OCI-LY7 (cell line): ENCODE results near the gene MCHR1. TPM values are rescaled to one million over a fixed set of nuclear protein-coding genes. Genes with fewer than 3 reads are reported as not detected.
"Not testable (repeated sequence)": the region's sequence is repeated elsewhere in the genome, so short reads cannot be mapped to it uniquely, and the experiment has no call there.

Experiments used
- BruUV-seq: library from RNA; stranded (reverse); fragments of 400-500 nt; replicated peaks from 2 replicates; lab custom pipeline; 2021; lab: Mats Ljungman, UMichigan
- CTCF ChIA-PET: fragments of 300-600 bp; sonication (Branson Sonifier 250); formaldehyde crosslinking; loops from one replicate; lab custom pipeline; 2022; ENCODE audit warnings: antibody characterized with exemption; ENCODE audit not compliant: unreplicated experiment; lab: Charles Lee
- POLR2A ChIA-PET: fragments of 300-600 bp; sonication (Branson Sonifier 250); formaldehyde crosslinking; loops from one replicate; lab custom pipeline; 2022; ENCODE audit warnings: antibody characterized with exemption; lab: Charles Lee
- DNase-seq: peaks from one replicate; pipeline ENCODE4 v3.0.0-alpha.2; 2015; ENCODE audit warnings: low spot score
- H2AFZ ChIP-seq: fragments of 200-600 bp; sonication (generic), shearing (Covaris generic); 2 replicates; pipeline ENCODE4 v1.6.1; 2014; ENCODE audit warnings: mild to moderate bottlenecking, antibody characterized with exemption, low read length, moderate library complexity
- H3K27ac ChIP-seq: fragments of 200-600 bp; sonication (generic); 2 replicates; pipeline ENCODE4 v1.5.1; 2014; ENCODE audit warnings: mixed run types, low read depth, mild to moderate bottlenecking, moderate library complexity, low read length, inconsistent platforms; ENCODE audit not compliant: poor library complexity, severe bottlenecking
- H3K36me3 ChIP-seq: fragments of 200-600 bp; sonication (generic); 2 replicates; pipeline ENCODE4 v1.6.1; 2014; ENCODE audit warnings: mild to moderate bottlenecking, antibody characterized with exemption, low read length, moderate library complexity, mixed read lengths; ENCODE audit not compliant: insufficient read depth
- H3K4me1 ChIP-seq: fragments of 200-600 bp; sonication (generic); 2 replicates; pipeline ENCODE4 v1.5.1; 2014; ENCODE audit warnings: mild to moderate bottlenecking, low read length; ENCODE audit not compliant: insufficient read depth, poor library complexity, severe bottlenecking
- H3K4me2 ChIP-seq: fragments of 200-600 bp; sonication (generic); 2 replicates; pipeline ENCODE4 v1.6.1; 2014; ENCODE audit warnings: mild to moderate bottlenecking, low read length
- H3K4me3 ChIP-seq: fragments of 200-600 bp; sonication (generic); 2 replicates; pipeline ENCODE4 v1.5.1; 2014; ENCODE audit warnings: mild to moderate bottlenecking, low read depth, low read length; ENCODE audit not compliant: poor library complexity, severe bottlenecking
- H3K79me2 ChIP-seq: fragments of 200-600 bp; sonication (generic); 2 replicates; pipeline ENCODE4 v1.6.1; 2016; ENCODE audit warnings: low read depth, mild to moderate bottlenecking, low read length, moderate library complexity, mixed read lengths; ENCODE audit not compliant: insufficient read depth
- H3K9me2 ChIP-seq: fragments of 200-600 bp; sonication (generic); 2 replicates; pipeline ENCODE4 v1.6.1; 2016; ENCODE audit warnings: mild to moderate bottlenecking, low read length, mixed read lengths; ENCODE audit not compliant: insufficient read depth
- H3K9me3 ChIP-seq: fragments of 200-600 bp; sonication (generic); 2 replicates; pipeline ENCODE4 v1.6.1; 2014; ENCODE audit warnings: mild to moderate bottlenecking, mixed run types, low read length, mixed read lengths
- H4K20me1 ChIP-seq: fragments of 200-600 bp; sonication (generic); 2 replicates; pipeline ENCODE4 v1.6.1; 2014; ENCODE audit warnings: mild to moderate bottlenecking, antibody characterized with exemption, low read length, moderate library complexity, mixed read lengths; ENCODE audit not compliant: insufficient read depth
- CTCF ChIP-seq: fragments of 200-600 bp; sonication (generic); conservative IDR thresholded peaks from 2 replicates; pipeline ENCODE4 v1.5.1; 2014; ENCODE audit warnings: mild to moderate bottlenecking, antibody characterized with exemption, low read length, moderate library complexity, mixed read lengths
- EZH2phosphoT487 ChIP-seq: fragments of 200-600 bp; sonication (generic); IDR thresholded peaks from 2 replicates; pipeline ENCODE4 v1.6.1; 2018; ENCODE audit warnings: low read depth, borderline replicate concordance, mild to moderate bottlenecking, mixed run types, antibody characterized with exemption, low read length, moderate library complexity, mixed read lengths
- intact Hi-C: fragments of 100-400 bp; cut with micrococcal nuclease; formaldehyde crosslinking; loops from one replicate; pipeline ENCODE4 v1.10.0; 2022; ENCODE audit not compliant: unreplicated experiment
- total RNA-seq, 2 experiments: library from RNA; depleted of rRNA in 1 of 2; stranded (reverse); fragments of >200 nt in 1 of 2; shearing (Covaris generic) in 1 of 2; gene quantifications; 2 replicates each; pipeline ENCODE4 v1.2.3, GENCODE V29; 2014 to 2022

MCHR1 gene
- total RNA-seq, 2 experiments from 2014 or later, result not detected

- ChIA-PET POLR2A (no interaction called here), CTCF (no interaction called here)
- no peak overlapping the region for H2AFZ ChIP-seq
- no peak overlapping the region for H3K4me2 ChIP-seq
- peaks cover 5% of the 10 kb centered on the region; the same call in 1 of the 2 replicates for H3K79me2 ChIP-seq
- no peaks in the 10 kb centered on the region for H3K9me2 ChIP-seq
- intact Hi-C loops, result no loop called here
- BruUV-seq, result no TSS peak
- no peaks in the 10 kb centered on the region for H3K36me3 ChIP-seq
- TF ChIP-seq CTCF (0 out of 2 replicates have a peak, but pooled peaks have one; percentile 14), EZH2phosphoT487 (no peak)
- no peak overlapping the region for H3K27ac ChIP-seq
- H3K4me1 ChIP-seq, result peaks cover 15% of the 10 kb centered on the region
- H3K9me3 ChIP-seq, result no peaks in the 10 kb centered on the region
- no peak for DNase-seq
- no peaks in the 10 kb centered on the region for H4K20me1 ChIP-seq
- H3K4me3 ChIP-seq, result no peak overlapping the region
Measured at GRCh38 chr22:40654522-40655167, 24.6 kb upstream of the MCHR1 start.

- H3K27ac ChIP-seq, H4K20me1 ChIP-seq, DNase-seq, CTCF ChIA-PET, H3K4me3 ChIP-seq, POLR2A ChIA-PET, H3K79me2 ChIP-seq, H3K9me3 ChIP-seq, H2AFZ ChIP-seq, H3K4me2 ChIP-seq, H3K9me2 ChIP-seq, H3K36me3 ChIP-seq, BruUV-seq, intact Hi-C loops: not testable (repeated sequence)
- peaks cover 13% of the 10 kb centered on the region for H3K4me1 ChIP-seq
Measured at GRCh38 chr22:40655941-40656340, 23.3 kb upstream of the MCHR1 start.

- intact Hi-C loops, H4K20me1 ChIP-seq, DNase-seq, CTCF ChIA-PET, H3K27ac ChIP-seq, H3K9me2 ChIP-seq, H3K9me3 ChIP-seq, H3K4me2 ChIP-seq, H3K79me2 ChIP-seq, BruUV-seq, H3K4me3 ChIP-seq, H2AFZ ChIP-seq, H3K36me3 ChIP-seq: not testable (repeated sequence)
- POLR2A ChIA-PET, result interaction anchor here (0.7 kb wide), 1 partner anchor 89 kb away, joined by 3 read pairs; no protein-coding TSS in a partner anchor
- H3K4me1 ChIP-seq, result peaks cover 13% of the 10 kb centered on the region
Measured at GRCh38 chr22:40656651-40657050, 22.6 kb upstream of the MCHR1 start.

- intact Hi-C loops, result no loop called here
- Histone ChIP-seq H3K4me3 (no peak overlapping the region), H3K4me2 (no peak overlapping the region), H3K9me3 (no peaks in the 10 kb centered on the region), H2AFZ (no peak overlapping the region), H3K36me3 (no peaks in the 10 kb centered on the region), H3K27ac (no peak overlapping the region), H4K20me1 (no peaks in the 10 kb centered on the region), H3K4me1 (peaks cover 8% of the 10 kb centered on the region), H3K79me2 (no peaks in the 10 kb centered on the region), H3K9me2 (no peaks in the 10 kb centered on the region)
- POLR2A ChIA-PET, result no interaction called here
- no peak for TF ChIP-seq CTCF
- TF ChIP-seq EZH2phosphoT487, result no peak
- DNase-seq, result no peak
- BruUV-seq, result no TSS peak
- CTCF ChIA-PET, result no interaction called here
Measured at GRCh38 chr22:40659166-40659565, 20.1 kb upstream of the MCHR1 start.
